Panc1 (cell line): ENCODE results near the gene GNAQ. TPM values are rescaled to one million over a fixed set of nuclear protein-coding genes. Genes with fewer than 3 reads are reported as not detected.

Experiments used
- ATAC-seq: fragments of 200-7000 bp; cut with Tn5 transposase; 2 replicates; pipeline ENCODE4 v1.9.1; 2020; ENCODE audit warnings: mild to moderate bottlenecking, moderate library complexity
- BruUV-seq: library from RNA; stranded (reverse); fragments of 400-500 nt; replicated peaks from 2 replicates; lab custom pipeline; 2021; lab: Mats Ljungman, UMichigan
- CTCF ChIA-PET: fragments of 300-600 bp; sonication (Branson Sonifier 250); formaldehyde crosslinking; loops from one replicate; lab custom pipeline; 2022; ENCODE audit warnings: antibody characterized with exemption; lab: Charles Lee
- POLR2A ChIA-PET: fragments of 300-600 bp; sonication (Branson Sonifier 250); formaldehyde crosslinking; loops from one replicate; lab custom pipeline; 2022; ENCODE audit warnings: antibody characterized with exemption; lab: Charles Lee
- DNase-seq: peaks from one replicate; pipeline ENCODE4 v3.0.0-alpha.2; 2010; ENCODE audit warnings: low read depth, low spot score
- H3K27ac ChIP-seq: 2 replicates; pipeline ENCODE4 v1.5.1; 2011; ENCODE audit warnings: mild to moderate bottlenecking, low read length, inconsistent platforms
- H3K27me3 ChIP-seq: fragments of 200-500 bp; sonication (Bioruptor generic); 2 replicates; pipeline ENCODE4 v1.6.0; 2014; ENCODE audit warnings: low read length, inconsistent platforms; ENCODE audit not compliant: control insufficient read depth, insufficient read depth
- H3K36me3 ChIP-seq: fragments of 200-500 bp; sonication (Bioruptor generic); 2 replicates; pipeline ENCODE4 v1.5.1; 2014; ENCODE audit warnings: inconsistent platforms, mild to moderate bottlenecking, low read length, moderate library complexity; ENCODE audit not compliant: control insufficient read depth, insufficient read depth
- H3K4me1 ChIP-seq: 2 replicates; pipeline ENCODE4 v1.5.1; 2011; ENCODE audit warnings: inconsistent platforms, mild to moderate bottlenecking, low read length, moderate library complexity; ENCODE audit not compliant: control insufficient read depth, insufficient read depth
- H3K4me3 ChIP-seq, 2 experiments: 2 replicates each; pipeline ENCODE4 v1.5.1; 2011 to 2012; ENCODE audit warnings: low read depth in 2 of 2, low read length in 2 of 2, mild to moderate bottlenecking in 2 of 2, inconsistent platforms in 1 of 2, moderate library complexity in 1 of 2
- H3K9me3 ChIP-seq: fragments of 200-500 bp; sonication (Bioruptor generic); 2 replicates; pipeline ENCODE4 v1.5.1; 2014; ENCODE audit warnings: low read depth, mild to moderate bottlenecking, inconsistent platforms, low read length, moderate library complexity; ENCODE audit not compliant: control insufficient read depth, insufficient read depth
- POLR2AphosphoS5 ChIP-seq: IDR thresholded peaks from 2 replicates; pipeline ENCODE4 v1.6.1; 2012; ENCODE audit warnings: mild to moderate bottlenecking, low read depth, low read length, moderate library complexity
- SIN3A ChIP-seq: IDR thresholded peaks from 2 replicates; pipeline ENCODE4 v1.6.1; 2012; ENCODE audit warnings: low read depth, mild to moderate bottlenecking, low read length, moderate library complexity, borderline replicate concordance; ENCODE audit not compliant: insufficient read depth
- TCF7L2 ChIP-seq: IDR thresholded peaks from 2 replicates; pipeline ENCODE4 v1.6.1; 2011; ENCODE audit warnings: mild to moderate bottlenecking, low read depth, low read length, inconsistent platforms
- in situ Hi-C: cut with HindIII; loops from 2 replicates; pipeline ENCODE4 v1.10.0; 2016; ENCODE audit warnings: low sequenced_read_pairs, low pct_unique_long_range_greater_than_20kb
- intact Hi-C: fragments of 100-400 bp; cut with micrococcal nuclease; formaldehyde crosslinking; loops from one replicate; pipeline ENCODE4 v1.10.0; 2022; ENCODE audit not compliant: unreplicated experiment
- total RNA-seq: library from RNA; stranded (reverse); gene quantifications from one replicate; pipeline ENCODE4 v1.2.1, GENCODE V29; 2021; ENCODE audit not compliant: unreplicated experiment
- TF ChIP-seq, protein P1 (sequence below), 2 experiments: IDR thresholded peaks; 2 replicates each; pipeline ENCODE4 v1.6.1; 2011 to 2012; ENCODE audit warnings: low read depth in 2 of 2, control low read depth in 1 of 2, low read length in 1 of 2, mild to moderate bottlenecking in 1 of 2, moderate library complexity in 1 of 2; ENCODE audit not compliant: insufficient read depth in 1 of 2
- TF ChIP-seq, protein P2 (sequence below): fragments of 450-650 bp; IDR thresholded peaks from 2 replicates; pipeline ENCODE4 v1.5.1; 2017; ENCODE audit warnings: mild to moderate bottlenecking

Gene GNAQ
- total RNA-seq, 1 experiment from 2014 or later = 34.5 TPM

DNA sequence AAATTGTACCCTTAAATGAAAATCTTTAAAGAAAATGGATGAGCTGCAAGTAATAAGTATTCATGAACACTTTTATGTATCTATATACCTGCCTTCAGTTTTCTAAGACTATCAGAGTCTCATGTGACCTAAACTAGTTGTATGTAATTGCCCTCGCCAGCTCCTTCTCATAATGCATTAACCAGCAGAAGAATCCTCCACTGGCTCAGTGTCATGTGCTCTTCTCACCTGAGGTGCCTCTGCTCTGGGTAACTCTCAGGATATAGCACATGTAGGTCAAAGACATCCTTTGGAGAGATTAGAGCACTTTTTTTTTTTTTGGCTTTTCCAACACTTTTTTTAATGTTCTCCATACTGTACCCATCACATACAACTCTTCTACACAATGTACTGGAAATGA lies 199.8 kb downstream of the GNAQ start:
- no TSS peak for BruUV-seq
- ChIA-PET CTCF (no interaction called here), POLR2A (no interaction called here)
- intact Hi-C loops = no loop called here
- ATAC-seq = no peak
- Histone ChIP-seq H3K9me3 (no peaks in the 10 kb centered on the region), H3K36me3 (no peaks in the 10 kb centered on the region), H3K27me3 (no peaks in the 10 kb centered on the region), H3K27ac (no peak overlapping the region), H3K4me3 (no peak overlapping the region), H3K4me1 (no peaks in the 10 kb centered on the region)
- in situ Hi-C loops = no loop called here
- TF ChIP-seq, protein P1, sequence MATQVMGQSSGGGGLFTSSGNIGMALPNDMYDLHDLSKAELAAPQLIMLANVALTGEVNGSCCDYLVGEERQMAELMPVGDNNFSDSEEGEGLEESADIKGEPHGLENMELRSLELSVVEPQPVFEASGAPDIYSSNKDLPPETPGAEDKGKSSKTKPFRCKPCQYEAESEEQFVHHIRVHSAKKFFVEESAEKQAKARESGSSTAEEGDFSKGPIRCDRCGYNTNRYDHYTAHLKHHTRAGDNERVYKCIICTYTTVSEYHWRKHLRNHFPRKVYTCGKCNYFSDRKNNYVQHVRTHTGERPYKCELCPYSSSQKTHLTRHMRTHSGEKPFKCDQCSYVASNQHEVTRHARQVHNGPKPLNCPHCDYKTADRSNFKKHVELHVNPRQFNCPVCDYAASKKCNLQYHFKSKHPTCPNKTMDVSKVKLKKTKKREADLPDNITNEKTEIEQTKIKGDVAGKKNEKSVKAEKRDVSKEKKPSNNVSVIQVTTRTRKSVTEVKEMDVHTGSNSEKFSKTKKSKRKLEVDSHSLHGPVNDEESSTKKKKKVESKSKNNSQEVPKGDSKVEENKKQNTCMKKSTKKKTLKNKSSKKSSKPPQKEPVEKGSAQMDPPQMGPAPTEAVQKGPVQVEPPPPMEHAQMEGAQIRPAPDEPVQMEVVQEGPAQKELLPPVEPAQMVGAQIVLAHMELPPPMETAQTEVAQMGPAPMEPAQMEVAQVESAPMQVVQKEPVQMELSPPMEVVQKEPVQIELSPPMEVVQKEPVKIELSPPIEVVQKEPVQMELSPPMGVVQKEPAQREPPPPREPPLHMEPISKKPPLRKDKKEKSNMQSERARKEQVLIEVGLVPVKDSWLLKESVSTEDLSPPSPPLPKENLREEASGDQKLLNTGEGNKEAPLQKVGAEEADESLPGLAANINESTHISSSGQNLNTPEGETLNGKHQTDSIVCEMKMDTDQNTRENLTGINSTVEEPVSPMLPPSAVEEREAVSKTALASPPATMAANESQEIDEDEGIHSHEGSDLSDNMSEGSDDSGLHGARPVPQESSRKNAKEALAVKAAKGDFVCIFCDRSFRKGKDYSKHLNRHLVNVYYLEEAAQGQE (IDR thresholded peaks at IDR 0.05; ENCODE audit: insufficient read depth in 1 of 2, low read depth in 2 of 2, low read length in 1 of 2) = no peak
- no peak for TF ChIP-seq SIN3A
- TF ChIP-seq TCF7L2 = no peak
- TF ChIP-seq, protein P2, sequence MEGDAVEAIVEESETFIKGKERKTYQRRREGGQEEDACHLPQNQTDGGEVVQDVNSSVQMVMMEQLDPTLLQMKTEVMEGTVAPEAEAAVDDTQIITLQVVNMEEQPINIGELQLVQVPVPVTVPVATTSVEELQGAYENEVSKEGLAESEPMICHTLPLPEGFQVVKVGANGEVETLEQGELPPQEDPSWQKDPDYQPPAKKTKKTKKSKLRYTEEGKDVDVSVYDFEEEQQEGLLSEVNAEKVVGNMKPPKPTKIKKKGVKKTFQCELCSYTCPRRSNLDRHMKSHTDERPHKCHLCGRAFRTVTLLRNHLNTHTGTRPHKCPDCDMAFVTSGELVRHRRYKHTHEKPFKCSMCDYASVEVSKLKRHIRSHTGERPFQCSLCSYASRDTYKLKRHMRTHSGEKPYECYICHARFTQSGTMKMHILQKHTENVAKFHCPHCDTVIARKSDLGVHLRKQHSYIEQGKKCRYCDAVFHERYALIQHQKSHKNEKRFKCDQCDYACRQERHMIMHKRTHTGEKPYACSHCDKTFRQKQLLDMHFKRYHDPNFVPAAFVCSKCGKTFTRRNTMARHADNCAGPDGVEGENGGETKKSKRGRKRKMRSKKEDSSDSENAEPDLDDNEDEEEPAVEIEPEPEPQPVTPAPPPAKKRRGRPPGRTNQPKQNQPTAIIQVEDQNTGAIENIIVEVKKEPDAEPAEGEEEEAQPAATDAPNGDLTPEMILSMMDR = no peak
- TF ChIP-seq POLR2AphosphoS5 = no peak
- DNase-seq = no peak

DNA sequence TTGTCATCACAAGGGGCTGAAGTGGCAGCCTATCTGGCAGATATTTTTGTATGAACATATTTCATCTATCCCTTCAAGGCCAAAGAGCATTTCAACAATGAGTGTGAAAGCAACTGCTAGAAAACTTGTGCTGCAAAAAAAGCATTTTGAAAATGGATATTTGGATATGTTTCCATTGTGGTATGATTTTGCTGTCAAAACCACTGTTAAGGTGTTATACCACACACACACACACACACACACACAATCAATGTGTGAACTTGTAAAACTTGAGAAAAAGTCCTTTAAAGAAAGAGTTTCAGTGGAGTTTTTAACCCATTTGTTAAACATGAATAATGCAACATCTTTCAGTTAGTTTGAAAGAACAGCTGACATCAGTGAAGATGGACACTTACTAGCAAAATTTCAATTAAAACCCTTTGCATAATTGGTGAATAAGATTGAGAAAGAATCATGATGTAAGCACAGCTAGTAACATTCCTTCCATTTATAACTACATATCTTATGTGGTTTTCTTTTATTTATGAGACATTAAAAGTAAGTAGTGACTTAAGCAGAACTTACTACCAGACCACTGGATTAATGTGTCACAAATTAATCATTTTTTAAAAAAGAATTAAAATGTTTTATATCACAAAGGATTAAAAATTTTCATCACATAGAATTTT lies 200.9 kb downstream of the GNAQ start:
- Histone ChIP-seq H3K27ac (no peak overlapping the region), H3K27me3 (no peaks in the 10 kb centered on the region), H3K9me3 (no peaks in the 10 kb centered on the region), H3K36me3 (no peaks in the 10 kb centered on the region), H3K4me3 (no peak overlapping the region), H3K4me1 (no peaks in the 10 kb centered on the region)
- ChIA-PET POLR2A (no interaction called here), CTCF (no interaction called here)
- in situ Hi-C loops (no loop called here), intact Hi-C loops (no loop called here)
- TF ChIP-seq TCF7L2 (no peak), SIN3A (no peak), POLR2AphosphoS5 (no peak)
- TF ChIP-seq, protein P1 (IDR thresholded peaks at IDR 0.05; ENCODE audit: insufficient read depth in 1 of 2, low read depth in 2 of 2, low read length in 1 of 2) = no peak
- TF ChIP-seq, protein P2 = no peak
- no TSS peak for BruUV-seq
- ATAC-seq (no peak), DNase-seq (no peak)
